GM23338 (cell line): ENCODE data around the gene CRACR2A. TPM values are rescaled to one million over a fixed set of nuclear protein-coding genes. Genes with fewer than 3 reads are reported as not detected.

ENCODE experiments used
- ATAC-seq: fragments of 200-7000 bp; cut with Tn5 transposase; 3 replicates; pipeline ENCODE4 v1.9.1; 2020
- DNase-seq: peaks from one replicate; pipeline ENCODE4 v3.0.0-alpha.2; 2015; ENCODE audit warnings: low spot score
- H2AFZ ChIP-seq: fragments of 200-600 bp; sonication (generic); 2 replicates; pipeline ENCODE4 v1.8.0; 2016; ENCODE audit warnings: antibody characterized with exemption, mild to moderate bottlenecking, moderate library complexity
- H3F3A ChIP-seq: fragments of 200-600 bp; sonication (generic); replicated peaks from 2 replicates; pipeline ENCODE4 v1.8.0; 2017; ENCODE audit warnings: antibody characterized with exemption, mixed run types, low read depth
- H3K27ac ChIP-seq: fragments of 200-600 bp; sonication (generic); 2 replicates; pipeline ENCODE4 v1.6.1; 2016; ENCODE audit warnings: low read depth
- H3K27me3 ChIP-seq: fragments of 200-600 bp; sonication (generic); 2 replicates; pipeline ENCODE4 v1.8.0; 2016; ENCODE audit warnings: mild to moderate bottlenecking, mixed run types, moderate library complexity; ENCODE audit not compliant: insufficient read depth
- H3K36me3 ChIP-seq: fragments of 200-600 bp; sonication (generic); 2 replicates; pipeline ENCODE4 v1.8.0; 2016; ENCODE audit warnings: mild to moderate bottlenecking; ENCODE audit not compliant: insufficient read depth
- H3K4me1 ChIP-seq: fragments of 200-600 bp; sonication (generic); 2 replicates; pipeline ENCODE4 v1.8.0; 2016; ENCODE audit warnings: mild to moderate bottlenecking, moderate library complexity; ENCODE audit not compliant: insufficient read depth
- H3K4me2 ChIP-seq: fragments of 200-600 bp; sonication (generic); 2 replicates; pipeline ENCODE4 v1.7.1; 2017; ENCODE audit warnings: mixed run types
- H3K4me3 ChIP-seq: fragments of 200-600 bp; sonication (generic); 2 replicates; pipeline ENCODE4 v1.6.1; 2016; ENCODE audit warnings: mixed run types
- H3K79me2 ChIP-seq: fragments of 200-600 bp; sonication (generic); replicated peaks from 2 replicates; pipeline ENCODE4 v1.8.0; 2017; ENCODE audit warnings: mild to moderate bottlenecking; ENCODE audit not compliant: insufficient read depth
- H3K9me2 ChIP-seq: fragments of 200-600 bp; sonication (generic); 2 replicates; pipeline ENCODE4 v1.8.0; 2017; ENCODE audit not compliant: insufficient read depth
- H4K20me1 ChIP-seq: fragments of 200-600 bp; sonication (generic); replicated peaks from 2 replicates; pipeline ENCODE4 v1.8.0; 2017; ENCODE audit warnings: mild to moderate bottlenecking; ENCODE audit not compliant: insufficient read depth
- H3K27ac Mint-ChIP-seq: 2 replicates; pipeline ENCODE4 v1.8.0; 2020; ENCODE audit warnings: inconsistent platforms, mild to moderate bottlenecking, moderate library complexity, mixed read lengths
- H3K27me3 Mint-ChIP-seq: 3 replicates; pipeline ENCODE4 v1.8.0; 2022; ENCODE audit warnings: low read depth, mild to moderate bottlenecking, moderate library complexity, mixed read lengths, inconsistent platforms; ENCODE audit not compliant: insufficient read depth, poor library complexity
- H3K36me3 Mint-ChIP-seq: 3 replicates; pipeline ENCODE4 v1.8.0; 2021; ENCODE audit warnings: low read depth, mild to moderate bottlenecking, inconsistent platforms, moderate library complexity, mixed read lengths
- H3K4me1 Mint-ChIP-seq: 3 replicates; pipeline ENCODE4 v1.8.0; 2020; ENCODE audit warnings: mild to moderate bottlenecking, inconsistent platforms, mixed read lengths
- H3K4me3 Mint-ChIP-seq: 3 replicates; pipeline ENCODE4 v1.8.0; 2021; ENCODE audit warnings: moderate library complexity, mild to moderate bottlenecking, inconsistent platforms, mixed read lengths
- H3K9me3 Mint-ChIP-seq: 3 replicates; pipeline ENCODE4 v1.8.0; 2020; ENCODE audit warnings: moderate library complexity, mild to moderate bottlenecking, inconsistent platforms, mixed read lengths
- CREB1 ChIP-seq: fragments of 250-450 bp; sonication (Bioruptor Pico); IDR thresholded peaks from 2 replicates; pipeline ENCODE4 v1.5.0; 2020; ENCODE audit warnings: low read depth, mild to moderate bottlenecking, moderate library complexity
- CTCF ChIP-seq, 2 experiments: fragments of 200-600 bp in 1 of 2; sonication (generic) in 1 of 2; conservative IDR thresholded peaks; 2 replicates each; pipeline versions ENCODE4 v1.5.1 to v1.6.1; 2016 to 2017; ENCODE audit warnings: antibody characterized with exemption in 2 of 2, low read depth in 2 of 2, mild to moderate bottlenecking in 2 of 2, moderate library complexity in 1 of 2
- EZH2 ChIP-seq: fragments of 200-600 bp; sonication (generic); IDR thresholded peaks from one replicate; pipeline ENCODE4 v1.8.0; 2017; ENCODE audit warnings: antibody characterized with exemption, mild to moderate bottlenecking, low read depth; ENCODE audit not compliant: unreplicated experiment
- JUNB ChIP-seq: IDR thresholded peaks from one replicate; pipeline ENCODE4 v1.6.1; 2016; ENCODE audit warnings: antibody characterized with exemption; ENCODE audit not compliant: unreplicated experiment
- NANOG ChIP-seq: IDR thresholded peaks from 2 replicates; pipeline ENCODE4 v1.6.1; 2016; ENCODE audit warnings: antibody characterized with exemption, borderline replicate concordance
- STAT1 ChIP-seq: IDR thresholded peaks from one replicate; pipeline ENCODE4 v1.6.1; 2016; ENCODE audit warnings: antibody characterized with exemption; ENCODE audit not compliant: unreplicated experiment
- ZNF114 ChIP-seq: fragments of 250-450 bp; sonication (Bioruptor Pico); IDR thresholded peaks from 2 replicates; pipeline ENCODE4 v1.5.0; 2020; ENCODE audit warnings: mild to moderate bottlenecking, moderate library complexity
- ZNF331 ChIP-seq: fragments of 250-450 bp; sonication (Bioruptor Pico); IDR thresholded peaks from 2 replicates; pipeline ENCODE4 v1.5.0; 2020; ENCODE audit warnings: low read depth, mild to moderate bottlenecking, moderate library complexity
- polyA plus RNA-seq: library from polyadenylated mRNA; unstranded; fragments of >200 nt; fragmentation: Nextera tagmentation; extraction: Ambion mirVana; gene quantifications from 2 replicates; pipeline ENCODE4 v1.2.1, GENCODE V29; 2016
- total RNA-seq: library from RNA; depleted of rRNA; stranded (reverse); fragments of >200 nt; shearing (Covaris generic); gene quantifications from 2 replicates; pipeline ENCODE4 v1.2.3, GENCODE V29; 2014

CRACR2A gene
- total and polyA plus RNA-seq, 2 experiments from 2014 or later: 1.5 to 3.0 TPM

DNA sequence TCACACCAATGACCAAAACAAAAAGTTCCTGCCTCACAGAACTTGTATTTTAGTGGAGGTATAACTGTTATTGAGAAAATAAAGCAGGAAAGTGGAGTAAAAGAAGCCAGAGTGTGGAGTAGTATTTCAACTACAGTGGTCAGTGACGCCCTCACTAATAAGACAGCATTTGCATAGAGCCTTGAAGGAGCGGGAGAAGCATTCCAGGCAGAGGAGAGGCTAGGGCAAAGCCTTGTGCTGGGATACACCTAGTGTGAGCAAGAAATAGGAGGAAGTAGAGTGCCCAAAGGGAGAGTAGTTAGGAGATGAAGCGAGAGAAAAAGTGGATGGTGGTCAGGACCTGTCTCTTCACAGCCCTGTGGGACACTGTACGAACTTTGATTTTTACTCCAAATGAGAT, 107.8 kb downstream of the CRACR2A start:
- Histone ChIP-seq H3K27ac (no peak overlapping the region), H4K20me1 (no peaks in the 10 kb centered on the region), H3K79me2 (no peaks in the 10 kb centered on the region), H3K36me3 (no peaks in the 10 kb centered on the region), H3K4me3 (no peak overlapping the region), H3K9me2 (no peaks in the 10 kb centered on the region), H3F3A (no peaks in the 10 kb centered on the region), H2AFZ (no peak overlapping the region), H3K4me2 (no peak overlapping the region), H3K4me1 (no peaks in the 10 kb centered on the region), H3K27me3 (no peaks in the 10 kb centered on the region)
- ATAC-seq: peak; percentile 57
- TF ChIP-seq CTCF (conservative IDR thresholded peaks at IDR 0.05; ENCODE audit: low read depth in 2 of 2) (no peak), JUNB (no peak), STAT1 (no peak), ZNF114 (CRISPR knock-in tag) (no peak), ZNF331 (CRISPR knock-in tag) (no peak), EZH2 (no peak), NANOG (no peak)
- no peak overlapping the region for H3K4me3 Mint-ChIP-seq
- no peak overlapping the region for H3K27ac Mint-ChIP-seq
- H3K9me3 Mint-ChIP-seq: no peaks in the 10 kb centered on the region; the same call in 2 of the 3 replicates
- H3K27me3 Mint-ChIP-seq: peaks cover 8% of the 10 kb centered on the region
- DNase-seq: no peak
- H3K4me1 Mint-ChIP-seq: peaks cover 16% of the 10 kb centered on the region; the same call in 2 of the 3 replicates
- H3K36me3 Mint-ChIP-seq: no peaks in the 10 kb centered on the region

GRCh38 chr12:3644104-3644503, 108.8 kb downstream of the CRACR2A start:
- Mint-ChIP-seq H3K4me3 (no peak overlapping the region), H3K27me3 (peaks cover 8% of the 10 kb centered on the region), H3K36me3 (no peaks in the 10 kb centered on the region), H3K4me1 (peaks cover 16% of the 10 kb centered on the region; the same call in 2 of the 3 replicates), H3K27ac (no peak overlapping the region), H3K9me3 (no peaks in the 10 kb centered on the region; the same call in 2 of the 3 replicates)
- H3K9me2 ChIP-seq: no peaks in the 10 kb centered on the region
- no peak overlapping the region for H3K4me3 ChIP-seq
- H3K27me3 ChIP-seq: no peaks in the 10 kb centered on the region
- no peak overlapping the region for H2AFZ ChIP-seq
- ATAC-seq: no peak
- H3F3A ChIP-seq: no peaks in the 10 kb centered on the region
- no peak overlapping the region for H3K27ac ChIP-seq
- TF ChIP-seq CTCF (conservative IDR thresholded peaks at IDR 0.05; ENCODE audit: low read depth in 2 of 2) (peak in 1 of 2 experiments; percentile 27; a peak in 2 of 4 replicates), JUNB (no peak), CREB1 (CRISPR knock-in tag) (no peak)
- no peak overlapping the region for H3K4me2 ChIP-seq
- no peaks in the 10 kb centered on the region for H3K36me3 ChIP-seq
- no peak for DNase-seq
- H3K4me1 ChIP-seq: no peaks in the 10 kb centered on the region
- no peaks in the 10 kb centered on the region for H4K20me1 ChIP-seq
- no peaks in the 10 kb centered on the region for H3K79me2 ChIP-seq
